K562 (cell line): Measurements from ENCODE around the gene PRDM11. TPM values are rescaled to one million over a fixed set of nuclear protein-coding genes. Genes with fewer than 3 reads are reported as not detected.

Experiments used
- TRIM28 ChIP-seq: fragments of 450-650 bp; IDR thresholded peaks from 2 replicates; pipeline ENCODE4 v1.6.1; 2017
- polyA plus RNA-seq, 8 experiments: library from polyadenylated mRNA; depleted of rRNA in 4 of 8; stranded (reverse) in 5 of 8; unstranded in 3 of 8; fragments of >200 nt; fragmentation: Nextera tagmentation in 2 of 8; fragmentation: Illumina TruSeq in 1 of 8; extraction: Ambion mirVana in 2 of 8; extraction: Trizol in 1 of 8; gene quantifications; 2 replicates each; pipeline versions ENCODE4 v1.2.1 to v1.2.3, GENCODE V29; 2011 to 2014; ENCODE audit warnings: inconsistent platforms in 1 of 8, missing spikeins in 1 of 8
- total RNA-seq, 7 experiments: library from RNA; depleted of rRNA in 6 of 7; stranded (reverse); fragments of >200 nt in 6 of 7; fragmentation: Illumina TruSeq in 2 of 7; extraction: Trizol in 2 of 7; gene quantifications; 2 replicates each; pipeline versions ENCODE4 v1.2.1 to v1.2.3, GENCODE V29; 2011 to 2021; ENCODE audit warnings: low replicate concordance in 1 of 7
- TF ChIP-seq, protein P1 (sequence below): fragments of 450-650 bp; IDR thresholded peaks from 2 replicates; pipeline ENCODE4 v1.6.1; 2016; ENCODE audit warnings: mild to moderate bottlenecking, moderate library complexity
- TF ChIP-seq, protein P2 (sequence below): fragments of 250-450 bp; sonication (Bioruptor Pico); IDR thresholded peaks from 2 replicates; pipeline ENCODE4 v1.5.1; 2021; ENCODE audit warnings: mild to moderate bottlenecking
- TF ChIP-seq, protein P3 (sequence below): fragments of 250-450 bp; sonication (Bioruptor Pico); IDR thresholded peaks from 2 replicates; pipeline ENCODE4 v1.5.0; 2021; ENCODE audit warnings: mild to moderate bottlenecking, moderate library complexity
- TF ChIP-seq, protein P4 (sequence below), 2 experiments: IDR thresholded peaks; 2 replicates each; pipeline ENCODE4 v1.6.1; 2012; ENCODE audit warnings: improper control_type of control experiment in 2 of 2, low read depth in 2 of 2, low read length in 2 of 2, borderline replicate concordance in 1 of 2

PRDM11 gene
- total and polyA plus RNA-seq, 9 of the 15 experiments (the other 6 are each of a cell fraction or from before 2014, with no cell fraction given), result 0.01 to 1.1 (median 0.29) TPM

DNA sequence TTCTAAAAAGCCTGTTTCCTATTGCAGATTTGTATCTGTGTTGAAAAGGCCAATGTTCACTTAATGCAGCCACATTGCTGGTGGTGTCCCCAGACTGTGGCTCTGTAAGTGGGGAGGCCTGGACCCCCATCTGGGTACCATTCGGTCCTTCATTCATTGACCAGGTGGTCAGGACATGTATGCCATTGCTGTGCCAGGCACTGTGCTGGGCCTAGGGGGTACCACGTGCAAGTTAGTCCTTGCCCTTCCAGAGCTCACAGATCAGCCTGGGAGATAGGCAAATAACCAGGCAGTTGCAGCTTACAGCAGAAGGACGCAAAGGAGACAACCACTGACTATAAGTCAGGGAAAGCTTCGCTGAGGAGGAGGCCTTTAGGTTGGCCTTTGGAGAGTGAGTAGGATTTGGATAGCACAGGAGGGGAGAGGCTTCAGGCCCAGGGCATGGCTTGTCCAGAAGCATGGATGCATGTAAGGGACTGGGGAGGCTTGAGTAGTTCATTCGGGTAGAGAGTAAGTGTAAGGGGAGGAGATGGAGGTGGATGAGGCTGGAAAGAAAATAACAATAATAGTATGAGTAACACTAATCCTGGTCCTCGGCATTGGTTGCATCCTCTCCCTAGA is 5.0 kb downstream of the PRDM11 start (continued):
- TF ChIP-seq, protein P1, sequence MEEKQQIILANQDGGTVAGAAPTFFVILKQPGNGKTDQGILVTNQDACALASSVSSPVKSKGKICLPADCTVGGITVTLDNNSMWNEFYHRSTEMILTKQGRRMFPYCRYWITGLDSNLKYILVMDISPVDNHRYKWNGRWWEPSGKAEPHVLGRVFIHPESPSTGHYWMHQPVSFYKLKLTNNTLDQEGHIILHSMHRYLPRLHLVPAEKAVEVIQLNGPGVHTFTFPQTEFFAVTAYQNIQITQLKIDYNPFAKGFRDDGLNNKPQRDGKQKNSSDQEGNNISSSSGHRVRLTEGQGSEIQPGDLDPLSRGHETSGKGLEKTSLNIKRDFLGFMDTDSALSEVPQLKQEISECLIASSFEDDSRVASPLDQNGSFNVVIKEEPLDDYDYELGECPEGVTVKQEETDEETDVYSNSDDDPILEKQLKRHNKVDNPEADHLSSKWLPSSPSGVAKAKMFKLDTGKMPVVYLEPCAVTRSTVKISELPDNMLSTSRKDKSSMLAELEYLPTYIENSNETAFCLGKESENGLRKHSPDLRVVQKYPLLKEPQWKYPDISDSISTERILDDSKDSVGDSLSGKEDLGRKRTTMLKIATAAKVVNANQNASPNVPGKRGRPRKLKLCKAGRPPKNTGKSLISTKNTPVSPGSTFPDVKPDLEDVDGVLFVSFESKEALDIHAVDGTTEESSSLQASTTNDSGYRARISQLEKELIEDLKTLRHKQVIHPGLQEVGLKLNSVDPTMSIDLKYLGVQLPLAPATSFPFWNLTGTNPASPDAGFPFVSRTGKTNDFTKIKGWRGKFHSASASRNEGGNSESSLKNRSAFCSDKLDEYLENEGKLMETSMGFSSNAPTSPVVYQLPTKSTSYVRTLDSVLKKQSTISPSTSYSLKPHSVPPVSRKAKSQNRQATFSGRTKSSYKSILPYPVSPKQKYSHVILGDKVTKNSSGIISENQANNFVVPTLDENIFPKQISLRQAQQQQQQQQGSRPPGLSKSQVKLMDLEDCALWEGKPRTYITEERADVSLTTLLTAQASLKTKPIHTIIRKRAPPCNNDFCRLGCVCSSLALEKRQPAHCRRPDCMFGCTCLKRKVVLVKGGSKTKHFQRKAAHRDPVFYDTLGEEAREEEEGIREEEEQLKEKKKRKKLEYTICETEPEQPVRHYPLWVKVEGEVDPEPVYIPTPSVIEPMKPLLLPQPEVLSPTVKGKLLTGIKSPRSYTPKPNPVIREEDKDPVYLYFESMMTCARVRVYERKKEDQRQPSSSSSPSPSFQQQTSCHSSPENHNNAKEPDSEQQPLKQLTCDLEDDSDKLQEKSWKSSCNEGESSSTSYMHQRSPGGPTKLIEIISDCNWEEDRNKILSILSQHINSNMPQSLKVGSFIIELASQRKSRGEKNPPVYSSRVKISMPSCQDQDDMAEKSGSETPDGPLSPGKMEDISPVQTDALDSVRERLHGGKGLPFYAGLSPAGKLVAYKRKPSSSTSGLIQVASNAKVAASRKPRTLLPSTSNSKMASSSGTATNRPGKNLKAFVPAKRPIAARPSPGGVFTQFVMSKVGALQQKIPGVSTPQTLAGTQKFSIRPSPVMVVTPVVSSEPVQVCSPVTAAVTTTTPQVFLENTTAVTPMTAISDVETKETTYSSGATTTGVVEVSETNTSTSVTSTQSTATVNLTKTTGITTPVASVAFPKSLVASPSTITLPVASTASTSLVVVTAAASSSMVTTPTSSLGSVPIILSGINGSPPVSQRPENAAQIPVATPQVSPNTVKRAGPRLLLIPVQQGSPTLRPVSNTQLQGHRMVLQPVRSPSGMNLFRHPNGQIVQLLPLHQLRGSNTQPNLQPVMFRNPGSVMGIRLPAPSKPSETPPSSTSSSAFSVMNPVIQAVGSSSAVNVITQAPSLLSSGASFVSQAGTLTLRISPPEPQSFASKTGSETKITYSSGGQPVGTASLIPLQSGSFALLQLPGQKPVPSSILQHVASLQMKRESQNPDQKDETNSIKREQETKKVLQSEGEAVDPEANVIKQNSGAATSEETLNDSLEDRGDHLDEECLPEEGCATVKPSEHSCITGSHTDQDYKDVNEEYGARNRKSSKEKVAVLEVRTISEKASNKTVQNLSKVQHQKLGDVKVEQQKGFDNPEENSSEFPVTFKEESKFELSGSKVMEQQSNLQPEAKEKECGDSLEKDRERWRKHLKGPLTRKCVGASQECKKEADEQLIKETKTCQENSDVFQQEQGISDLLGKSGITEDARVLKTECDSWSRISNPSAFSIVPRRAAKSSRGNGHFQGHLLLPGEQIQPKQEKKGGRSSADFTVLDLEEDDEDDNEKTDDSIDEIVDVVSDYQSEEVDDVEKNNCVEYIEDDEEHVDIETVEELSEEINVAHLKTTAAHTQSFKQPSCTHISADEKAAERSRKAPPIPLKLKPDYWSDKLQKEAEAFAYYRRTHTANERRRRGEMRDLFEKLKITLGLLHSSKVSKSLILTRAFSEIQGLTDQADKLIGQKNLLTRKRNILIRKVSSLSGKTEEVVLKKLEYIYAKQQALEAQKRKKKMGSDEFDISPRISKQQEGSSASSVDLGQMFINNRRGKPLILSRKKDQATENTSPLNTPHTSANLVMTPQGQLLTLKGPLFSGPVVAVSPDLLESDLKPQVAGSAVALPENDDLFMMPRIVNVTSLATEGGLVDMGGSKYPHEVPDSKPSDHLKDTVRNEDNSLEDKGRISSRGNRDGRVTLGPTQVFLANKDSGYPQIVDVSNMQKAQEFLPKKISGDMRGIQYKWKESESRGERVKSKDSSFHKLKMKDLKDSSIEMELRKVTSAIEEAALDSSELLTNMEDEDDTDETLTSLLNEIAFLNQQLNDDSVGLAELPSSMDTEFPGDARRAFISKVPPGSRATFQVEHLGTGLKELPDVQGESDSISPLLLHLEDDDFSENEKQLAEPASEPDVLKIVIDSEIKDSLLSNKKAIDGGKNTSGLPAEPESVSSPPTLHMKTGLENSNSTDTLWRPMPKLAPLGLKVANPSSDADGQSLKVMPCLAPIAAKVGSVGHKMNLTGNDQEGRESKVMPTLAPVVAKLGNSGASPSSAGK, result no peak
- TF ChIP-seq, protein P2, sequence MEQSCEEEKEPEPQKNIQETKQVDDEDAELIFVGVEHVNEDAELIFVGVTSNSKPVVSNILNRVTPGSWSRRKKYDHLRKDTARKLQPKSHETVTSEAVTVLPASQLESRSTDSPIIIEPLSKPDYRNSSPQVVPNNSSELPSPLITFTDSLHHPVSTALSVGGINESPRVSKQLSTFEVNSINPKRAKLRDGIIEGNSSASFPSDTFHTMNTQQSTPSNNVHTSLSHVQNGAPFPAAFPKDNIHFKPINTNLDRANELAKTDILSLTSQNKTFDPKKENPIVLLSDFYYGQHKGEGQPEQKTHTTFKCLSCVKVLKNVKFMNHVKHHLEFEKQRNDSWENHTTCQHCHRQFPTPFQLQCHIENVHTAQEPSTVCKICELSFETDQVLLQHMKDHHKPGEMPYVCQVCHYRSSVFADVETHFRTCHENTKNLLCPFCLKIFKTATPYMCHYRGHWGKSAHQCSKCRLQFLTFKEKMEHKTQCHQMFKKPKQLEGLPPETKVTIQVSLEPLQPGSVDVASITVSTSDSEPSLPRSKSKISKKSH (CRISPR knock-in tag), result no peak
- TF ChIP-seq TRIM28, result no peak
- TF ChIP-seq, protein P3, sequence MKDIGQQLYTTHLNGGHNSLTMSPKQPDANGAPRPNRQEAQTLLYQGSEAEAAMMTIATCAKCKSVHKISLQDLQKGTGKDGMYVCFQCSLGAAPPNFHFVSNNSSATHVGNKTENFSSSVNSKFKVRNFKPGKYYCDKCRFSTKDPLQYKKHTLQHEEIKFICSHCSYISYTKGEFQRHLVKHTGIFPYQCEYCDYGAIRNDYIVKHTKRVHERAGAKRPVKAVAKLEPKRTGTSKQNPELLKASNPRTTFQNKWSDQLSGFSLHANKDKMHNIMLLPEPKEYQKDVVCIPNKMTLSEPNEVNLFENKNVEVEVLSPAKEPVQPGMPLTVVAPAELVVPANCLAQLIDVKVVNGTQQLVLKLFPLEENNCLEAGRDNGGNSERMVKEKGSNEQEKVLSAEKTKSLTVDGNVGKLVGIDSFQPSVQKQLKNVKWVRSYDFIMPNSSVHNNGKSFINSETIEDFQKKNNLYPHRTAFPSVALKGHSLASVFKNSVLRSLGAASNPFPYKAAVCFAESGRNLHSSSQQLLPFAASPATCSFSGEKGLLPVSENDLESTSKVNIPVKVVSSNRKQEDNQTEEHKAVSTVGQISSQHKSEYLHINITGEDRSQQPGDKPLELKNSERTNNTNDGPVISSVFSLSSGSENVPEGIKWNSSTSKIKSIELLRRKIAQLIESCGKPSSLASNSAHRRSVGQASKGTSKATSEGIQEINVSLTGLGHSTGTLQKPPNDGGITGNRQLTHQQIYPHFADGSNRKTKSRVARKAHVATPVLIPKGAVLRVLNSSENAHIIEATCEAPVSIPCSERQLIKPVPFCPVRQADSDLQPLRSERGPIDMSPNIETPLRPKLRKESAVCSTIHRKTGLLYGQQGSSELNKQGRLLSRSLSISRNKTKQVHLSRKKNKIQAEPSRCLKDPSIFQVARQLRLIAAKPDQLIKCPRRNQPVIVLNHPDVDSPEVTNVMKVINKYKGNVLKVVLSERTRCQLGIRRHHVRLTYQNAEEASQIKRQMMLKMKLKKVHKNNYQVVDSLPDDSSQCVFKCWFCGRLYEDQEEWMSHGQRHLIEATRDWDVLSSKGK (CRISPR knock-in tag), result no peak
- TF ChIP-seq, protein P4, sequence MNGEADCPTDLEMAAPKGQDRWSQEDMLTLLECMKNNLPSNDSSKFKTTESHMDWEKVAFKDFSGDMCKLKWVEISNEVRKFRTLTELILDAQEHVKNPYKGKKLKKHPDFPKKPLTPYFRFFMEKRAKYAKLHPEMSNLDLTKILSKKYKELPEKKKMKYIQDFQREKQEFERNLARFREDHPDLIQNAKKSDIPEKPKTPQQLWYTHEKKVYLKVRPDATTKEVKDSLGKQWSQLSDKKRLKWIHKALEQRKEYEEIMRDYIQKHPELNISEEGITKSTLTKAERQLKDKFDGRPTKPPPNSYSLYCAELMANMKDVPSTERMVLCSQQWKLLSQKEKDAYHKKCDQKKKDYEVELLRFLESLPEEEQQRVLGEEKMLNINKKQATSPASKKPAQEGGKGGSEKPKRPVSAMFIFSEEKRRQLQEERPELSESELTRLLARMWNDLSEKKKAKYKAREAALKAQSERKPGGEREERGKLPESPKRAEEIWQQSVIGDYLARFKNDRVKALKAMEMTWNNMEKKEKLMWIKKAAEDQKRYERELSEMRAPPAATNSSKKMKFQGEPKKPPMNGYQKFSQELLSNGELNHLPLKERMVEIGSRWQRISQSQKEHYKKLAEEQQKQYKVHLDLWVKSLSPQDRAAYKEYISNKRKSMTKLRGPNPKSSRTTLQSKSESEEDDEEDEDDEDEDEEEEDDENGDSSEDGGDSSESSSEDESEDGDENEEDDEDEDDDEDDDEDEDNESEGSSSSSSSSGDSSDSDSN (IDR thresholded peaks at IDR 0.05; ENCODE audit: borderline replicate concordance in 1 of 2, low read depth in 2 of 2, low read length in 2 of 2), result no peak
